Stomach smooth muscle (tissue), 2 donors: ENCODE data around the gene ENTHD1.

Source experiments
- H3K27ac ChIP-seq: one replicate; pipeline ENCODE4 v1.7.0; 2013; ENCODE audit warnings: mild to moderate bottlenecking, low read length, inconsistent platforms
- H3K27me3 ChIP-seq, 2 donors: one replicate each; pipeline ENCODE4 v1.7.0; 2013; ENCODE audit warnings: low read length in 2 of 2; ENCODE audit not compliant: insufficient read depth in 2 of 2, control insufficient read depth in 1 of 2
- H3K36me3 ChIP-seq, 2 donors: one replicate each; pipeline ENCODE4 v1.7.0; 2013; ENCODE audit warnings: low read length in 2 of 2; ENCODE audit not compliant: control insufficient read depth in 2 of 2, insufficient read depth in 2 of 2
- H3K4me1 ChIP-seq: one replicate; pipeline ENCODE4 v1.7.0; 2013; ENCODE audit warnings: low read length; ENCODE audit not compliant: control insufficient read depth, insufficient read depth
- H3K4me3 ChIP-seq, 2 donors: one replicate each; pipeline ENCODE4 v1.7.0; 2013; ENCODE audit warnings: low read length in 2 of 2
- H3K9ac ChIP-seq, 2 donors: one replicate each; pipeline ENCODE4 v1.7.0; 2013; ENCODE audit warnings: low read length in 2 of 2, mild to moderate bottlenecking in 1 of 2
- H3K9me3 ChIP-seq, 2 donors: one replicate each; pipeline ENCODE4 v1.7.0; 2013; ENCODE audit warnings: low read length in 2 of 2; ENCODE audit not compliant: control insufficient read depth in 2 of 2
- donor health status: healthy.
- donor health status: Pancreatic carcinoma.

The ENTHD1 gene

DNA sequence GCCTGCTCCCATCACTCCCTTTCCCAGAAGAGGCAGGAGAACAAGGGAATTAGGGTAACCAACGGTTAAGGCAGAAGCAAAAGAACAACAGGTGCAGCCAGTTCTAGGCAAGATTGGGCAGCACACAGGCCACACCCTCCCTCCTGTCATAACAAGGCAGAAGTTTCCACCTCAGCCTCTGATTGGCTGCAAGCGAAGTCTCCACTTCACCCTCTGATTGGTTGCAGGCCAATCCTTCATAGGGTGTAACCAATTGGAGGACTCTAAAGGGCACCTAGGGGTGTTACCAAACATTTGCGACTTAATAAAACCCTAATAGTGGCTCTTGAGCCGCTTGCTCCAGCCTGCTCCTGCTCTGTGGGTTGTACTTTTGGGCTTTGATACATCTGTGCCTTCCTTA is 169.2 kb downstream of the ENTHD1 start:
- peaks cover 13 to 19% of the 10 kb centered on the region in 2 donors for H3K27me3 ChIP-seq
- H3K36me3 ChIP-seq = no peaks in the 10 kb centered on the region
- no peak overlapping the region for H3K4me3 ChIP-seq
- no peak overlapping the region for H3K27ac ChIP-seq
- no peak overlapping the region for H3K9ac ChIP-seq
- no peaks in the 10 kb centered on the region for H3K4me1 ChIP-seq
- no peaks in the 10 kb centered on the region for H3K9me3 ChIP-seq

GRCh38 chr22:39723899-39724351 is 169.6 kb downstream of the ENTHD1 start:
- Histone ChIP-seq H3K9ac (no peak overlapping the region), H3K36me3 (no peaks in the 10 kb centered on the region), H3K4me1 (no peaks in the 10 kb centered on the region), H3K4me3 (no peak overlapping the region), H3K9me3 (no peaks in the 10 kb centered on the region), H3K27ac (no peak overlapping the region), H3K27me3 (peaks cover 13 to 19% of the 10 kb centered on the region in 2 donors)

DNA sequence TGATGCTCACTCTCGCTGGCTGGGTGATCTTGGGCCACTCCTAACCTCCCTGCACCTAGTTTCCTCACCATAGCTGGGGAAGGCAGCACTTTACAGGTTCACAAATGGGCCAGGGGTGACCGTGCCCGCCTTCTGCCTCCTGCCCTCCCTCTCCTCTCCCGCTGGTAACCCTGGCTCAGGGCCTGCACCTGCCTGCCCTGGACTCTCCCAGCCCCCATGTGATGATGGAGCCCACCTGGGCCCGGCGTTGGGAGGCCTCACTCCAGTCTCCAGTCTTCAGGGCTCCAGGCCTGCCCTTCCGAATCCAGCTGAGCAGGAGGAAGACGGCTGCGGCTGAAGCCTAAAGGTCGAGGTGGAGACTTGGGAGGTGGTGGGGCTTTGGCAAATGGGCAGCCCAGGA is 170.1 kb downstream of the ENTHD1 start:
- H3K4me1 ChIP-seq = no peaks in the 10 kb centered on the region
- H3K27ac ChIP-seq = no peak overlapping the region
- H3K36me3 ChIP-seq = no peaks in the 10 kb centered on the region
- no peaks in the 10 kb centered on the region for H3K9me3 ChIP-seq
- peaks cover 12 to 19% of the 10 kb centered on the region in 2 donors for H3K27me3 ChIP-seq
- no peak overlapping the region for H3K4me3 ChIP-seq
- no peak overlapping the region for H3K9ac ChIP-seq

GRCh38 chr22:39722501-39722900 is 171.1 kb downstream of the ENTHD1 start:
- Histone ChIP-seq H3K36me3 (no peaks in the 10 kb centered on the region), H3K27me3 (peaks cover 9 to 19% of the 10 kb centered on the region in 2 donors), H3K9me3 (no peaks in the 10 kb centered on the region), H3K9ac (no peak overlapping the region), H3K4me1 (no peaks in the 10 kb centered on the region), H3K4me3 (no peak overlapping the region), H3K27ac (no peak overlapping the region)

GRCh38 chr22:39722032-39722325 is 171.6 kb downstream of the ENTHD1 start:
- no peaks in the 10 kb centered on the region for H3K9me3 ChIP-seq
- peaks cover 9 to 19% of the 10 kb centered on the region in 2 donors for H3K27me3 ChIP-seq
- no peak overlapping the region for H3K4me3 ChIP-seq
- H3K36me3 ChIP-seq = no peaks in the 10 kb centered on the region
- no peak overlapping the region for H3K9ac ChIP-seq
- H3K27ac ChIP-seq = no peak overlapping the region
- H3K4me1 ChIP-seq = no peaks in the 10 kb centered on the region

DNA sequence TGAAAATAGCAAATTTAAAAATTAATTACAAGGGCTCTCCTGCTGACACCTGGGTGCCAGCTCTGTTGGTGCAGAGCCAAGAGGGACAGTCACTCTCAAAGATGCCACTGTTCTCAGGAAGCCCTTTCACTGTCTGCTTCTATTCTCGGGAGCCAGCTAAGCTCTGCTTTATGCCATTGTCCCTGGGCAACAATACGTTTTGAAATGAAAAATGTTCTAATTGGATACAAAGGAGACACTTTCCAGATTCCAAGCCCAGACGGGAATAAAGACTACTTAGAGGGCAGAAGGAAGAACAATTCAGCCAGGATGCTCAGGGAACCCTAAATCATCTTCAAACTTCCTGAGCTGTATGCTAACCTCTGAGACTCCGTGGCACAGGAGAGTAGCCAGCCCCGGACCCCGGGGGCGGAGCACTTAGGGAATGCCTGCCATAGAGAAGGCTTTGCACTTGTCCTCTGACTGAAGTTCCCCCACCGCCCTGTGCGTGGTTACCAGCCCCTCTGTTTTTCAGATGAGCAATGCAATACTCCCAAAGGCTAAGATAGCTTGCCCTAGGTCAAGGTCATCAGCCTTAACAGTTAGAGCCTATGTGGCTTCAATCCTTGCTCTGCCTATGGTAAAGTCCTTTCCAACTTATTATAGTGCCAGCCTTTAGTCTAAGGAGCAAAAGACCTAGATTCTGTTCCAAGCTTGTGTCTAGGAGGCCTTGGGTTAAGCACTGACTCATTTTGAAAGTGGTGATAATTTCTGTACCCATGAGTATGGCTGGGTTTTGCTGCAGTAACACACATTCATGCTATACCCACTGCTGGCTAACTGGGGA is 172.1 kb downstream of the ENTHD1 start:
- no peaks in the 10 kb centered on the region for H3K9me3 ChIP-seq
- no peak overlapping the region for H3K4me3 ChIP-seq
- H3K9ac ChIP-seq = no peak overlapping the region
- no peaks in the 10 kb centered on the region for H3K36me3 ChIP-seq
- H3K27ac ChIP-seq = no peak overlapping the region
- H3K4me1 ChIP-seq = no peaks in the 10 kb centered on the region
- peaks cover 7 to 16% of the 10 kb centered on the region in 2 donors for H3K27me3 ChIP-seq

DNA sequence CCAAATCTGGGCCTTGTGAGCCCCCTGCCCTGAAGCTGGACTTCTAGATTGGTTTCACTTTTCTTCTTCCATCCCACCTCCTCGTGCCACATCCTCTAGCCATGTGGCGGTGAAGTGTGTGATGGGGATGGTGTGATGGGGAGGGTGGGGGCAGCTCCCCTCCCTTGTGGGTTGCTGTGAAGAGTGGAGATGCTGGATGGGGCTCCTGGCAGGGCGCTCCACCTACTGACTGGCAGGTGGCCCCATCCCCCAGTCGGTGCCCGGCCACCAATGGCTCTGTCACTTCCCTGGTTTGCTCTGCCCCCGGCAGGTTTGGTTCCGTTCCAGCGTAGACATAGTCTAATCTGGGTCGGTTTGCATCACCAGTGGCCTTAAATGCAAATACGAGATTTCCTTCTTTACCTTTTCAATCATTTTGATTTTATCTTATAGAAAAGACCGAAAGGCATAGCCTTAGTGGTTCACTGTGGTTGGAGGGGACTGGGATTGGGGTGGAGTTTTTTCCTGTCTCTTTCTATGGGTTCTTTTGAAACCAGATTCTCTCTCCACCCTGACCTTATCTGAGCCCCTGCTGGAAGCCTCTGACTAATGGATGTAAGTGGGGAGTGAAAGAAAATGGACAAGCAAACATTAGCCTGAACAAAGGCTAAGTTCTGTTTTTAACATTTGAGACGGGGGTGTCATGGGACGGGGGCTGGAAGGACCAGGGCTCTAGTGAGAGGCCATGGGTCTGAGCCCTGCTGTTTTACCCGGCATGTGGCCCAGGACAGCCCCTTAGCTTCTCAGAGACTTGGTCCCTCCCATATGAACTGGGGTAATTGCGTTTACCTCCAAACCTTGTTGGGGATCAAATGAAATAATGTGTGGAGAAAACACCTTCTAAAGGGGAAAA is 173.8 kb downstream of the ENTHD1 start:
- Histone ChIP-seq H3K27ac (no peak overlapping the region), H3K9me3 (no peaks in the 10 kb centered on the region), H3K27me3 (peaks cover 5 to 12% of the 10 kb centered on the region in 2 donors), H3K4me3 (no peak overlapping the region), H3K9ac (no peak overlapping the region), H3K36me3 (no peaks in the 10 kb centered on the region), H3K4me1 (no peaks in the 10 kb centered on the region)

DNA sequence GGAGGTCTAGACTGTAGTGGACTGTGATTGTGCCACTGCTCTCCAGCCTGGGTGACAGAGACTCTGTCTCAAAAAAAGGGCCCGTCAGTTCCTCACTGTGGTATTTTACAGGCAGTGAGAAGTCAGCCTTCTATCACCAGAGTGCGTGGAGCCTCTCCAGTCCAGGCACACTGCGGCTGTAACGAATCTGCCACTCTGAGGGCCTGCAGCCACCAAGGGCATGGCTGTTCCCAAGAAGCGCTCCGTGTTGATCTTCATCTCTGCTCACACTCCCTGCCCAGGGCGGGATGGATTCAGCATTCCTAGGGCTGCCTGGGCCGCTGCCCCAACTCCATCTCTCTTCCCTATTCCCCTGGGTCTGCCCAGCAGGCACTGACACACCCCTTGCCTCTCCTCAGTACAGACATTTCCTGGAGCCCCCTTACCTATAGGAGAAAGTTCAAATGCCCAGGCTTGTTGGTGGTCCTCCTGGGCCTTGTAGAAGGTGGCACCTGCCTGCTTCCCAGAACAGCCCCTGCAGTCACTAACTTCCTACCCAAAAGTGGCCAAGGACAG is 174.6 kb downstream of the ENTHD1 start:
- no peaks in the 10 kb centered on the region for H3K36me3 ChIP-seq
- H3K4me1 ChIP-seq = no peaks in the 10 kb centered on the region
- H3K27me3 ChIP-seq = peaks cover 2 to 8% of the 10 kb centered on the region in 2 donors
- H3K9ac ChIP-seq = no peak overlapping the region
- no peaks in the 10 kb centered on the region for H3K9me3 ChIP-seq
- no peak overlapping the region for H3K4me3 ChIP-seq
- H3K27ac ChIP-seq = no peak overlapping the region

DNA sequence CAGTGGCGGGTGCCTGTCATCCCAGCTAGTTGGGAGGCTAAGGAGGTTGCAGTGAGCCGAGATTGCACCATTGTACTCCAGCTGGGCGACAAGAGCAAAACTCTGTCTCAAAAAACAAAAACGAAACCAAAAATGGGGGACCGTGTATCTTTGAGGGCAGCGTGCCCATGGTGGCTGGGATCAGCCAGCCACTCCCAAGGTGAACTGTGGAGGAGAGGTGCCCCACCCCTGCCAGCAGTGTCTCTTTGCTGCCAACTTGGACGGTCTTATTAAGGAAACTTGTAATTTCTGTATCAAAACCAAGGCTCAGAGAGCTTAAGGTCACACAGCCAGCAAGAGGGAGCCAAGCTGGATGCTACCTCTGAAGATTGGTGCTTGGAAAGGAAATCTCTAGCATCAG is 175.4 kb downstream of the ENTHD1 start:
- no peak overlapping the region for H3K9ac ChIP-seq
- H3K27ac ChIP-seq = no peak overlapping the region
- H3K4me3 ChIP-seq = no peak overlapping the region
- H3K27me3 ChIP-seq = peaks cover 0 to 7% of the 10 kb centered on the region in 2 donors
- no peaks in the 10 kb centered on the region for H3K9me3 ChIP-seq
- H3K4me1 ChIP-seq = no peaks in the 10 kb centered on the region
- H3K36me3 ChIP-seq = no peaks in the 10 kb centered on the region

DNA sequence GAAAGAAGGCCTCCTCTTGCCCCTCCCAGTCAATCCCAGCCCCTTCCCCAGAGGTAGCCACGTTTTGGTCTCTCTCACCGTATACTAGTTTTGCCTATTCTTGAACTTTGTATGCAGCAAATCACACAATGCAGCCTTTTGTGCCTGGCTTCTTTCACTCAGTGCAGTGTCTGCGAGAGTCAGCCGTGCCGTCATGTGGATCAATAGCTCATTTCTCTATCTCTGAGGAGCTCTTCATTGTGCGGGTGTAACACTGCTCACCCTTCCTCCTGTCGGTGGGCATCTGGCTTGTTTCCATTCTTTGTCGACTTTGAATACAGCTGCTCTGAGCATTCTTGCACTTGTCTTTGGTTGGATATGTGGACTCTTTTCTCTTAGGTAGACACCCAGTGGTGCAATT is 176.5 kb downstream of the ENTHD1 start:
- H3K4me1 ChIP-seq = no peaks in the 10 kb centered on the region
- no peak overlapping the region for H3K27ac ChIP-seq
- H3K9ac ChIP-seq = no peak overlapping the region
- H3K27me3 ChIP-seq = peaks cover 0 to 12% of the 10 kb centered on the region in 2 donors
- H3K9me3 ChIP-seq = no peaks in the 10 kb centered on the region
- no peak overlapping the region for H3K4me3 ChIP-seq
- H3K36me3 ChIP-seq = no peaks in the 10 kb centered on the region
